Breast epithelium (tissue), 4 donors: ENCODE measurements around the gene CDC42SE2. TPM values are rescaled to one million over a fixed set of nuclear protein-coding genes. Genes with fewer than 3 reads are reported as not detected.
"Not testable (repeated sequence)": the region's sequence is repeated elsewhere in the genome, so short reads cannot be mapped to it uniquely, and the experiment has no call there.

ENCODE experiments used
- DNase-seq, 2 donors: peaks; one replicate each; pipeline ENCODE4 v3.0.0-alpha.2; 2019; ENCODE audit warnings: low spot score in 2 of 2
- H3K27ac ChIP-seq, 2 donors: fragments of 200-600 bp; sonication (generic) in 1 of 2; one replicate each; pipeline ENCODE4 v1.5.1; 2016 to 2019; ENCODE audit warnings: mild to moderate bottlenecking in 1 of 2
- H3K27me3 ChIP-seq, 2 donors: fragments of 200-600 bp; sonication (generic) in 1 of 2; one replicate each; pipeline versions ENCODE4 v1.5.1 to v1.6.0; 2017 to 2019; ENCODE audit warnings: control low read depth in 1 of 2, mild to moderate bottlenecking in 1 of 2
- H3K36me3 ChIP-seq: fragments of 200-600 bp; one replicate; pipeline ENCODE4 v1.5.1; 2019
- H3K4me1 ChIP-seq, 2 donors: fragments of 200-600 bp; sonication (generic); one replicate each; pipeline ENCODE4 v1.5.1; 2016 to 2019; ENCODE audit warnings: control low read depth in 1 of 2
- H3K4me3 ChIP-seq, 3 donors: fragments of 200-600 bp; sonication (generic); 1 replicate in 2 of 3; 2 replicates in 1 of 3; pipeline ENCODE4 v1.5.1; 2016 to 2019; ENCODE audit warnings: mild to moderate bottlenecking in 3 of 3, moderate library complexity in 2 of 3
- H3K9me3 ChIP-seq, 2 donors: fragments of 200-600 bp; sonication (generic) in 1 of 2; one replicate each; pipeline ENCODE4 v1.5.1; 2016 to 2019; ENCODE audit warnings: control low read depth in 1 of 2
- CTCF ChIP-seq, 3 donors: fragments of 450-650 bp; IDR thresholded peaks; one replicate each; pipeline ENCODE4 v1.5.1; 2016 to 2017; ENCODE audit warnings: antibody characterized with exemption in 3 of 3, mild to moderate bottlenecking in 3 of 3, moderate library complexity in 3 of 3
- POLR2A ChIP-seq: fragments of 450-650 bp; IDR thresholded peaks from one replicate; pipeline ENCODE4 v1.6.1; 2016; ENCODE audit warnings: antibody characterized with exemption, mild to moderate bottlenecking, moderate library complexity
- POLR2AphosphoS5 ChIP-seq, 3 donors: sonication (generic); formaldehyde crosslinking; IDR thresholded peaks; one replicate each; pipeline ENCODE4 v1.6.1; 2017; ENCODE audit warnings: antibody characterized with exemption in 3 of 3
- intact Hi-C: fragments of 100-400 bp; cut with DNase I; formaldehyde crosslinking; loops from one replicate; pipeline ENCODE4 v1.15.1; 2023; ENCODE audit warnings: low total_unique reads
- total RNA-seq, 3 donors: library from RNA; depleted of rRNA; stranded (reverse); fragments of >200 nt; gene quantifications; one replicate each; pipeline ENCODE4 v1.1.0, GENCODE V29; 2016

Gene CDC42SE2
- total RNA-seq, 3 donors from 2014 or later = 39.4 to 82.8 (median 41.0) TPM

GRCh38 chr5:131329286-131329560 is 65.4 kb downstream of the CDC42SE2 start:
- H3K4me3 ChIP-seq = no peak overlapping the region
- H3K9me3 ChIP-seq = no peaks in the 10 kb centered on the region
- H3K27me3 ChIP-seq = no peaks in the 10 kb centered on the region
- H3K36me3 ChIP-seq = no peaks in the 10 kb centered on the region
- TF ChIP-seq POLR2A (no peak), POLR2AphosphoS5 (IDR thresholded peaks at IDR 0.05) (no peak), CTCF (IDR thresholded peaks at IDR 0.05) (no peak)
- intact Hi-C loops = no loop called here
- no peaks in the 10 kb centered on the region for H3K4me1 ChIP-seq
- no peak overlapping the region for H3K27ac ChIP-seq
- DNase-seq = no peak

GRCh38 chr5:131330031-131330430 is 66.2 kb downstream of the CDC42SE2 start:
- intact Hi-C loops = no loop called here

GRCh38 chr5:131335756-131336155 is 71.9 kb downstream of the CDC42SE2 start:
- H3K4me1 ChIP-seq, H3K36me3 ChIP-seq, H3K27ac ChIP-seq, H3K27me3 ChIP-seq, H3K9me3 ChIP-seq, H3K4me3 ChIP-seq, intact Hi-C loops, DNase-seq: not testable (repeated sequence)

More at GRCh38 chr5:131330031-131330430, 66.2 kb downstream of the CDC42SE2 start:
- H3K4me1 ChIP-seq = no peaks in the 10 kb centered on the region
- no peak overlapping the region for H3K27ac ChIP-seq
- no peak for DNase-seq
- no peaks in the 10 kb centered on the region for H3K36me3 ChIP-seq
- no peaks in the 10 kb centered on the region for H3K27me3 ChIP-seq
- no peaks in the 10 kb centered on the region for H3K9me3 ChIP-seq
- no peak for TF ChIP-seq POLR2AphosphoS5 (IDR thresholded peaks at IDR 0.05)
- no peak for TF ChIP-seq CTCF (IDR thresholded peaks at IDR 0.05)
- TF ChIP-seq POLR2A = no peak
- H3K4me3 ChIP-seq = no peak overlapping the region

DNA sequence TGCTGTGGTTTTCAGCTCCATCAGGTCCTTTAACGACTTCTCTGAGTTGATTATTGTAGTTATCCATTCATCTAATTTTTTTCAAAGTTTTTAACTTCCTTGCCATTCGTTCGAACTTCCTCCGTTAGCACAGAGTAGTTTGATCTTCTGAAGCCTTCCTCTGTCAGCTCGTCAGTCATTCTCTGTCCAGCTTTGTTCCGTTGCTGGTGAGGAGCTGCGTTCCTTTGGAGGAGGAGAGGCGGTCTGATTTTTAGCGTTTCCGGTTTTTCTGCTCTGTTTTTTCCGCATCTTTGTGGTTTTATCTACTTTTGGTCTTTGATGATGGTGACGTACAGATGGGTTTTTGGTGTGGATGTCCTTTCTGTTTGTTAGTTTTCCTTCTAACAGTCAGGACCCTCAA is 72.9 kb downstream of the CDC42SE2 start:
- H3K4me3 ChIP-seq, H3K9me3 ChIP-seq, H3K4me1 ChIP-seq: not testable (repeated sequence)

DNA sequence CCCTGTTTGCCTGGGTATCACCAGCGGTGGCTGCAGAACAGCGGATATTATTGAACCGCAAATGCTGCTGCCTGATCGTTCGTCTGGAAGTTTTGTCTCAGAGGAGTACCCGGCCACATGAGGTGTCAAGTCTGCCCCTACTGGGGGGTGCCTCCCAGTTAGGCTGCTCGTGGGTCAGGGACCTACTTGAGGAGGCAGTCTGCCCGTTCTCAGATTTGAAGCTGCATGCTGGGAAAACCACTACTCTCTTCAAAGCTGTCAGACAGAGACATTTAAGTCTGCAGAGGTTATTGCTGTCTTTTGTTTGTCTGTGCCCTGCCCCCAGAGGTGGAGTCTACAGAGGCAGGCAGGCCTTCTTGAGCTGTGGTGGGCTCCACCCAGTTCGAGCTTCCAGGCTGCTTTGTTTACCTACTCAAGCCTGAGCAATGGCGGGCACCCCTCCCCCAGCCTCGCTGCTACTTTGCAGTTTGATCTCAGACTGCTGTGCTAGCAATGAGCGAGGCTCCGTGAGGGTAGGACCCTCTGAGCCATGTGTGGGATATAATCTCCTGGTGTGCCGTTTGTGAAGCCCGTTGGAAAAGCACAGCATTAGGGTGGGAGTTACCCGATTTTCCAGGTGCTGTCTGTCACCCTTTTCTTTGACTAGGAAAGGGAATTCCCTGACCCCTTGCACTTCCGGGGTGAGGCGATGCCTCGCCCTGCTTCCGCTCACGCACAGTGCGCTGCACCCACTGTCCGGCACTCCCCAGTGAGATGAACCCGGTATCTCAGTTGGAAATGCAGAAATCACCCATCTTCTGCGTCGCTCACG is 73.6 kb downstream of the CDC42SE2 start:
- H3K4me1 ChIP-seq, H3K27me3 ChIP-seq, H3K9me3 ChIP-seq, H3K27ac ChIP-seq, DNase-seq, intact Hi-C loops, H3K4me3 ChIP-seq, H3K36me3 ChIP-seq: not testable (repeated sequence)

More for the DNA sequence above, 72.9 kb downstream of the CDC42SE2 start:
- H3K27ac ChIP-seq, H3K27me3 ChIP-seq, DNase-seq, H3K36me3 ChIP-seq, intact Hi-C loops: not testable (repeated sequence)

- no peak for DNase-seq
- intact Hi-C loops = no loop called here
- Histone ChIP-seq H3K4me3 (no peak overlapping the region), H3K9me3 (peaks cover 0 to 9% of the 10 kb centered on the region in 2 donors), H3K27ac (no peak overlapping the region), H3K27me3 (no peaks in the 10 kb centered on the region), H3K4me1 (no peaks in the 10 kb centered on the region), H3K36me3 (no peaks in the 10 kb centered on the region)
- TF ChIP-seq POLR2AphosphoS5 (IDR thresholded peaks at IDR 0.05) (no peak), POLR2A (no peak)
Observed at GRCh38 chr5:131338051-131338453, 74.2 kb downstream of the CDC42SE2 start.

DNA sequence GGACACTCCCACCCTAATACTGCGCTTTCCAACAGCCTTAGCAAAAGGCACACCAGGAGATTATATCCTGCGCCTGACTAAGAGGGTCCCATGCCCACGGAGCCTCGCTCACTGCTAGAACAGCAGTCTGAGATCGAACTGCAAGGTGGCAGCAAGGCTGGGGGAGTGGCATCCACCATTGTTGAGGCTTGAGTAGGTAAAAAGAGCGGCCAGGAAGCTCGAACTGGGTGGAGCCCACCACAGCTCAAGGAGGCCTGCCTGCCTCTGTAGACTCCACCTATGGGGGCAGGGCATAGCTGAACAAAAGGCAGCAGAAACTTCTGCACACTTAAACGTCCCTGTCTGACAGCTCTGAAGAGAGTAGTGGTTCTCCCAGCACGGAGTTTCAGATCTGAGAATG is 80.4 kb downstream of the CDC42SE2 start:
- intact Hi-C loops, DNase-seq, H3K4me1 ChIP-seq: not testable (repeated sequence)

DNA sequence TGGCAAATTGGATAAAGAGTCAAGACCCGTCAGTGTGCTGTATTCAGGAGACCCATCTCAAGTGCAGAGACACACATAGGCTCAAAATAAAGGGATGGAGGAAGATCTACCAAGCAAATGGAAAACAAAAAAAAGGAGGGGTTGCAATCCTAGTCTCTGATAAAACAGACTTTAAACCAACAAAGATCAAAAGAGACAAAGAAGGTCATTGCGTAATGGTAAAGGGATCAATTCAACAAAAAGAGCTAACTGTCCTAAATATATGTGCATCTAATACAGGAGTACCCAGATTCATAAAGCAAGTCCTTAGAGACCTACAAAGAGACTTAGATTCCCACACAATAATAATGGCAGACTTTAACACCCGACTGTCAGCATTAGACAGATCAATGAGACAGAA is 82.4 kb downstream of the CDC42SE2 start:
- H3K27me3 ChIP-seq, H3K4me3 ChIP-seq, H3K27ac ChIP-seq, H3K4me1 ChIP-seq, intact Hi-C loops, H3K36me3 ChIP-seq, H3K9me3 ChIP-seq, DNase-seq: not testable (repeated sequence)

More for the DNA sequence above, 80.4 kb downstream of the CDC42SE2 start:
- H3K36me3 ChIP-seq, H3K4me3 ChIP-seq, H3K27me3 ChIP-seq, H3K27ac ChIP-seq, H3K9me3 ChIP-seq: not testable (repeated sequence)
